Measurements from ENCODE around the gene PRDM10.

DNA sequence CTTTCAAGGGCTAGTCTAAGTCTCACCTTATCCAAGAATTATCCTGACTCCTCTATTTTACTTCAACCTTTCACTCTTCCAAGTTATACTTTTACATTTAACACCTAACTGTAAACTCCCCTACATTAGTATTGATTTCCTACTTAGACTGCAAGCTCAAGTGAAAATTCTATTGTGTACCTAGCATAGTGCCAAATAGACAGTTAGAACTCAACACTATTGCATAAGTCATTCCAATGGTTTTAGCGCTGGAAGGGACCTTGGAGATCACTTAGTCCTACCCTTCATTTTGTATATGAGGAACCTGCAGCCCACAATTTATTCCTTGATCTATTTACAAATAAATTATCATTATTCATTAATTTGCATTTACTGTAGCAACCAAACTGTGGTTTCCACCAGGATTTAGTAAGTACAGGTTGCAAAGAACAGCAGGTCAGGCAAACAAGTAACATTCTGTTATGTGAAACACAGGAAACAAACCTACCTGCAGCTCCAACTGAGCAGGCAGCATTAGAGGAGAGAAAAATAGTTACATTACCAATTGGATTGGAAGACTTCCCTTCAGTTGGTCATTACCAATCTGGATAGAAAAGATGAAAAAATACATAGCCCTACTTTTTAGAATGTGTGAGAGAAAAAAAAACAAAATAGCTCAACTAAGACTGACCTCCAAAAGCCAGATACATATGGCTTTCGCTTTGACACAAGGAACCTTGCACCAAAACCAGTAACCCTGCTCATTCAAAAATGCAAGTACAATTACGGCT lies 73.5 kb downstream of the PRDM10 start:
- TF ChIP-seq CTCF (conservative IDR thresholded peaks at IDR 0.05; ENCODE audit: low read depth, low read length), result no peak
- no peak for TF ChIP-seq EZH2 (IDR thresholded peaks at IDR 0.05; ENCODE audit: borderline replicate concordance, low read depth, low read length, poor library complexity, severe bottlenecking)

All from A673 (cell line).